DLD1 (cell line): ENCODE data around the gene TLCD5.

Source experiments
- in situ Hi-C: cut with HindIII; loops from 2 replicates; pipeline ENCODE4 v1.10.0; 2017; ENCODE audit warnings: low sequenced_read_pairs

TLCD5 gene

GRCh38 chr11:120306519-120307242, 18.4 kb upstream of the TLCD5 start:
- in situ Hi-C loops: no loop called here

GRCh38 chr11:120307476-120307875, 17.6 kb upstream of the TLCD5 start:
- in situ Hi-C loops: no loop called here

- in situ Hi-C loops: no loop called here
Measured at GRCh38 chr11:120308081-120308480, 17.0 kb upstream of the TLCD5 start.

- in situ Hi-C loops: no loop called here
Measured at GRCh38 chr11:120310870-120311269, 14.2 kb upstream of the TLCD5 start.

- in situ Hi-C loops: no loop called here
Measured at GRCh38 chr11:120314861-120315260, 10.2 kb upstream of the TLCD5 start.

- in situ Hi-C loops: no loop called here
Measured at GRCh38 chr11:120316880-120317688, 8.0 kb upstream of the TLCD5 start.

- in situ Hi-C loops: no loop called here
Measured at GRCh38 chr11:120317689-120318480, 7.2 kb upstream of the TLCD5 start.

- in situ Hi-C loops: no loop called here
Measured at GRCh38 chr11:120318906-120319305, 6.2 kb upstream of the TLCD5 start.

- in situ Hi-C loops: no loop called here
Measured at GRCh38 chr11:120326228-120326627, 1.1 kb downstream of the TLCD5 start.

- in situ Hi-C loops: no loop called here
Measured at GRCh38 chr11:120326845-120327281, 1.8 kb downstream of the TLCD5 start.

GRCh38 chr11:120327311-120327710, 2.2 kb downstream of the TLCD5 start:
- in situ Hi-C loops: no loop called here

GRCh38 chr11:120329556-120329955, 4.5 kb downstream of the TLCD5 start:
- in situ Hi-C loops: no loop called here

GRCh38 chr11:120330045-120330444, 4.9 kb downstream of the TLCD5 start:
- in situ Hi-C loops: no loop called here

- in situ Hi-C loops: no loop called here
Measured at GRCh38 chr11:120331301-120331996, 6.3 kb downstream of the TLCD5 start.

GRCh38 chr11:120332822-120333716, 8.0 kb downstream of the TLCD5 start:
- in situ Hi-C loops: no loop called here

- in situ Hi-C loops: no loop called here
Measured at GRCh38 chr11:120333801-120334200, 8.7 kb downstream of the TLCD5 start.

- in situ Hi-C loops: no loop called here
Measured at GRCh38 chr11:120334332-120334731, 9.2 kb downstream of the TLCD5 start.

- in situ Hi-C loops: no loop called here
Measured at GRCh38 chr11:120334894-120335462, 9.9 kb downstream of the TLCD5 start.

- in situ Hi-C loops: no loop called here
Measured at GRCh38 chr11:120335556-120335907, 10.4 kb downstream of the TLCD5 start.
